ENCODE results near the gene MNAT1. TPM values are rescaled to one million over a fixed set of nuclear protein-coding genes. Genes with fewer than 3 reads are reported as not detected.
A peak's percentile ranks its signal among the peaks of the same experiment; 100 is the strongest.

The MNAT1 gene
- total RNA-seq, 2 experiments from 2014 or later = 35.3 to 38.5 TPM

GRCh38 chr14:60980811-60981632 is 246.5 kb downstream of the MNAT1 start, which contains the start of the genes SLC38A6 and TRMT5:
SLC38A6 (plus strand) TSS chr14:60981245; CDS start chr14:60981278, 33 bp downstream.
TRMT5 (minus strand) TSS chr14:60981079; CDS start chr14:60980973, 106 bp downstream.
- H3K36me3 Mint-ChIP-seq = peaks cover 22% of the 10 kb centered on the region

GRCh38 chr14:60981633-60982455 is 247.3 kb downstream of the MNAT1 start:
- H3K4me3 Mint-ChIP-seq = no peak overlapping the region
- peaks cover 19% of the 10 kb centered on the region for H3K4me1 Mint-ChIP-seq (ENCODE audit: low read depth)
- peaks cover 19% of the 10 kb centered on the region for H3K36me3 Mint-ChIP-seq
- H3K9me3 Mint-ChIP-seq = no peaks in the 10 kb centered on the region
- DNase-seq = peak; percentile 23
- no peaks in the 10 kb centered on the region for H3K27me3 Mint-ChIP-seq
- POLR2A ChIA-PET = interaction anchor here (0.7 to 1.6 kb wide), 7 partner anchors 16 to 353 kb away, joined by 3 to 7 read pairs (median 3); no protein-coding TSS in a partner anchor
- CTCF ChIA-PET = interaction anchor here (1.2 kb wide), 1 partner anchor 271 kb away, joined by 4 read pairs; no protein-coding TSS in a partner anchor
- no peak overlapping the region for H3K27ac Mint-ChIP-seq
- intact Hi-C loops (cut with micrococcal nuclease) = loop anchor here (2.0 to 5.0 kb wide), 6 partner anchors 17 to 733 kb away; partner anchors contain the start of genes PPM1A and SIX4

More at GRCh38 chr14:60980811-60981632, 246.5 kb downstream of the MNAT1 start, which contains the start of the genes SLC38A6 and TRMT5:
- Mint-ChIP-seq H3K4me3 (no peak within 1 kb of the TSS), H3K9me3 (no peaks in the 10 kb centered on the region), H3K27me3 (no peaks in the 10 kb centered on the region), H3K4me1 (ENCODE audit: low read depth) (peaks cover 21% of the 10 kb centered on the region), H3K27ac (no peak within 1 kb of the TSS)
- intact Hi-C loops (cut with micrococcal nuclease) = loop anchor here (2.0 to 5.0 kb wide), 6 partner anchors 16 to 732 kb away; partner anchors contain the start of genes PPM1A and SIX4
- ChIA-PET POLR2A (interaction anchor here (0.7 to 1.6 kb wide), 8 partner anchors 13 to 354 kb away, joined by 3 to 7 read pairs (median 3); no protein-coding TSS in a partner anchor), CTCF (interaction anchor here (0.8 to 1.2 kb wide), 5 partner anchors 23 to 315 kb away, joined by 3 to 4 read pairs (median 3); no protein-coding TSS in a partner anchor)
- peak; percentile 95 for DNase-seq

- Mint-ChIP-seq H3K4me3 (no peak overlapping the region), H3K4me1 (ENCODE audit: low read depth) (peaks cover 3% of the 10 kb centered on the region), H3K9me3 (no peaks in the 10 kb centered on the region), H3K27me3 (no peaks in the 10 kb centered on the region), H3K36me3 (peaks cover 10% of the 10 kb centered on the region), H3K27ac (no peak overlapping the region)
- ChIA-PET POLR2A (interaction anchor here (0.5 kb wide), 1 partner anchor 285 kb away, joined by 4 read pairs; no protein-coding TSS in a partner anchor), CTCF (no interaction called here)
- intact Hi-C loops (cut with micrococcal nuclease) = loop anchor here (5.0 kb wide), 4 partner anchors 193 to 403 kb away; partner anchors contain the start of gene SIX4
- DNase-seq = no peak
Observed at GRCh38 chr14:60984196-60984595, 249.6 kb downstream of the MNAT1 start.

GRCh38 chr14:60986500-60986899 is 251.9 kb downstream of the MNAT1 start:
- H3K36me3 Mint-ChIP-seq = peaks cover 11% of the 10 kb centered on the region
- H3K27ac Mint-ChIP-seq = no peak overlapping the region
- intact Hi-C loops (cut with micrococcal nuclease) = no loop called here
- no peak for DNase-seq
- CTCF ChIA-PET = interaction anchor here (1.6 kb wide), 1 partner anchor 233 kb away, joined by 3 read pairs; no protein-coding TSS in a partner anchor
- no peak overlapping the region for H3K4me3 Mint-ChIP-seq
- H3K9me3 Mint-ChIP-seq = no peaks in the 10 kb centered on the region
- POLR2A ChIA-PET = no interaction called here
- no peaks in the 10 kb centered on the region for H3K27me3 Mint-ChIP-seq
- peaks cover 3% of the 10 kb centered on the region for H3K4me1 Mint-ChIP-seq (ENCODE audit: low read depth)

GRCh38 chr14:60989599-60989998 is 255.0 kb downstream of the MNAT1 start:
- Mint-ChIP-seq H3K27me3 (no peaks in the 10 kb centered on the region), H3K4me1 (ENCODE audit: low read depth) (no peaks in the 10 kb centered on the region), H3K27ac (no peak overlapping the region), H3K9me3 (no peaks in the 10 kb centered on the region), H3K4me3 (no peak overlapping the region), H3K36me3 (peaks cover 19% of the 10 kb centered on the region)
- POLR2A ChIA-PET = no interaction called here
- no peak for DNase-seq
- CTCF ChIA-PET = no interaction called here
- intact Hi-C loops (cut with micrococcal nuclease) = no loop called here

GRCh38 chr14:60998617-60999016 is 264.1 kb downstream of the MNAT1 start:
- intact Hi-C loops (cut with micrococcal nuclease) = no loop called here
- Mint-ChIP-seq H3K27me3 (no peaks in the 10 kb centered on the region), H3K27ac (no peak overlapping the region), H3K4me1 (ENCODE audit: low read depth) (no peaks in the 10 kb centered on the region), H3K9me3 (no peaks in the 10 kb centered on the region), H3K4me3 (no peak overlapping the region), H3K36me3 (peaks cover 13% of the 10 kb centered on the region)
- CTCF ChIA-PET = no interaction called here
- POLR2A ChIA-PET = no interaction called here
- DNase-seq = no peak

GRCh38 chr14:60999536-60999935 is 265.0 kb downstream of the MNAT1 start:
- Mint-ChIP-seq H3K4me3 (no peak overlapping the region), H3K9me3 (no peaks in the 10 kb centered on the region), H3K27ac (no peak overlapping the region), H3K27me3 (no peaks in the 10 kb centered on the region), H3K4me1 (ENCODE audit: low read depth) (no peaks in the 10 kb centered on the region), H3K36me3 (peaks cover 15% of the 10 kb centered on the region)
- DNase-seq = no peak
- POLR2A ChIA-PET = no interaction called here
- intact Hi-C loops (cut with micrococcal nuclease) = no loop called here
- CTCF ChIA-PET = no interaction called here

GRCh38 chr14:61003571-61003970 is 269.0 kb downstream of the MNAT1 start:
- no peaks in the 10 kb centered on the region for H3K4me1 Mint-ChIP-seq (ENCODE audit: low read depth)
- no peaks in the 10 kb centered on the region for H3K27me3 Mint-ChIP-seq
- no peak overlapping the region for H3K27ac Mint-ChIP-seq
- POLR2A ChIA-PET = no interaction called here
- CTCF ChIA-PET = no interaction called here
- no peak for DNase-seq
- H3K4me3 Mint-ChIP-seq = no peak overlapping the region
- H3K9me3 Mint-ChIP-seq = no peaks in the 10 kb centered on the region
- H3K36me3 Mint-ChIP-seq = peaks cover 5% of the 10 kb centered on the region
- intact Hi-C loops (cut with micrococcal nuclease) = no loop called here

GRCh38 chr14:61019537-61019936 is 285.0 kb downstream of the MNAT1 start:
- ChIA-PET CTCF (interaction anchor here (1.6 to 2.0 kb wide), 2 partner anchors 363 to 394 kb away, joined by 3 to 8 read pairs; no protein-coding TSS in a partner anchor), POLR2A (no interaction called here)
- Mint-ChIP-seq H3K27ac (no peak overlapping the region), H3K36me3 (no peaks in the 10 kb centered on the region), H3K27me3 (no peaks in the 10 kb centered on the region), H3K4me3 (no peak overlapping the region), H3K4me1 (ENCODE audit: low read depth) (no peaks in the 10 kb centered on the region), H3K9me3 (no peaks in the 10 kb centered on the region)
- intact Hi-C loops (cut with micrococcal nuclease) = no loop called here
- DNase-seq = no peak

All from activated CD4-positive, alpha-beta memory T cell treated with anti-CD3 and anti-CD28 coated beads for 36 hours (primary cell).